Esophagus muscularis mucosa (tissue), 3 donors: Measurements from ENCODE around the gene DOK6.

Experiments
- EP300 ChIP-seq: sonication (generic); formaldehyde crosslinking; IDR thresholded peaks from one replicate; pipeline ENCODE4 v1.6.1; 2017; ENCODE audit warnings: antibody characterized with exemption
- TF ChIP-seq, protein P1 (sequence below), 3 experiments: fragments of 200-600 bp in 2 of 3; fragments of 450-650 bp in 1 of 3; sonication (generic) in 2 of 3; IDR thresholded peaks; one replicate each; pipeline ENCODE4 v1.5.1; 2017 to 2019; ENCODE audit warnings: antibody characterized with exemption in 3 of 3, mild to moderate bottlenecking in 2 of 3, moderate library complexity in 1 of 3

DNA sequence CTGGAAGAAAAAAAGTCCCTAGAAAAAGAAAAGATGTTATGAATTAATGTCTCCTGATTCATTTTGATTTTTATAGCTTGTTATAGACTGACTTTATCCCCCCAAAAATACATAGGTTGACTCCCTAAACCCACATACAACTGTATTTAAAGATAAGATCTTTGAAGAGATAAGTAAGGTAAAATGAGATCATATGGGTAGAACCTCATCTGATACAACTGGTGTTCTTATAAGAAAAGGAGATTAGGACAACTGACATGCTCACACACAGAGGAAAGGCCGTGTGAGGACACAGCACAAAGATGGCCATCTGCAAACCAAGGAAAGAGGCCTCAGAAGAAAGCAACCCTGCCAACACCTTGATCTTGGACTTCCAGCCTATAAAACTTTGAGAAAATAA, 429.5 kb downstream of the DOK6 start:
- TF ChIP-seq, protein P1, sequence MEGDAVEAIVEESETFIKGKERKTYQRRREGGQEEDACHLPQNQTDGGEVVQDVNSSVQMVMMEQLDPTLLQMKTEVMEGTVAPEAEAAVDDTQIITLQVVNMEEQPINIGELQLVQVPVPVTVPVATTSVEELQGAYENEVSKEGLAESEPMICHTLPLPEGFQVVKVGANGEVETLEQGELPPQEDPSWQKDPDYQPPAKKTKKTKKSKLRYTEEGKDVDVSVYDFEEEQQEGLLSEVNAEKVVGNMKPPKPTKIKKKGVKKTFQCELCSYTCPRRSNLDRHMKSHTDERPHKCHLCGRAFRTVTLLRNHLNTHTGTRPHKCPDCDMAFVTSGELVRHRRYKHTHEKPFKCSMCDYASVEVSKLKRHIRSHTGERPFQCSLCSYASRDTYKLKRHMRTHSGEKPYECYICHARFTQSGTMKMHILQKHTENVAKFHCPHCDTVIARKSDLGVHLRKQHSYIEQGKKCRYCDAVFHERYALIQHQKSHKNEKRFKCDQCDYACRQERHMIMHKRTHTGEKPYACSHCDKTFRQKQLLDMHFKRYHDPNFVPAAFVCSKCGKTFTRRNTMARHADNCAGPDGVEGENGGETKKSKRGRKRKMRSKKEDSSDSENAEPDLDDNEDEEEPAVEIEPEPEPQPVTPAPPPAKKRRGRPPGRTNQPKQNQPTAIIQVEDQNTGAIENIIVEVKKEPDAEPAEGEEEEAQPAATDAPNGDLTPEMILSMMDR (IDR thresholded peaks at IDR 0.05), result no peak
- no peak for TF ChIP-seq EP300
